OCI-M2 (cell line): ENCODE results near the gene RBM19.

Experiments
- DNase-seq: peaks from one replicate; lab custom pipeline; 2025; ENCODE audit not compliant: unreplicated experiment; lab: John Stamatoyannopoulos, UW

RBM19 gene

GRCh38 chr12:113788020-113788856 lies 177.9 kb downstream of the RBM19 start:
- DNase-seq, result no peak

DNA sequence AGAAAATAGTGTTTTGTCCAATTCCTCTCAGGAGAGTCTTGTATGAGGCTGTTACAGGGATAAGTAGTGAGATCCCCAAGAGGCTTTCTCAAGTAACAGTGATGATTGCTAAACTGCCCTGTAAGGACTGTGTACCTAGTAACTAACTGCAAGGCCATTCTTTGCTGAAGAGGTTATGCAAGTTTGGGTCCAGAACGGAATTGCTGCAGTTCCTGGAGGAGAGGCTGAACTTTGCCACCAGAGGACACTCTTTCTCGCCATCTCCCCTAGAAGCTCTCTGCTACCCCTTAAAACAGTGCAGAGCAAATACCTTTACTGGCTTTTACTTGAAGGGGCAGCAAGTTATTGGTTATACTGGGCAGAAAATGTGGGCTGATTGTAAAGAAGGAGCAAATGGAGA lies 180.0 kb downstream of the RBM19 start:
- no peak for DNase-seq

DNA sequence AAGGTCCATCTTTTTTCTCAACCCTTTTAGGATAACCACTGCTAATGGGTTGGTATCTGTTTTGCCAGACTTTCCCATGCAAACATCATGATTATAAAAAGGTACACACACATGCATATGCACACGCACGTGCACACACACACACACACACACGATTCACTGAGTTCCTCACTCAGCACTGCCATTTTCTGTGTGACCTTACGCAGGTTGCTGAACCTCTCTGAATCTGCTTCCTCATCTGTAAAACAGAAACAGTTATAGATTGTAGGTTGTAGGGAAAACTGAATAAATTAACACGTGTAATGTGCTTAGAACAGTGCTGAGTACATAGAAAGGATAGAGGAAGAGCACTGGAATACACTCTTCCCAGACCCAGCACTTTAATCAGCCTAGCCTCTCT lies 182.3 kb downstream of the RBM19 start:
- no peak for DNase-seq

- no peak for DNase-seq
Observed at GRCh38 chr12:113782873-113783272, 183.3 kb downstream of the RBM19 start.

GRCh38 chr12:113781415-113782198 lies 184.5 kb downstream of the RBM19 start:
- no peak for DNase-seq

GRCh38 chr12:113779774-113780173 lies 186.4 kb downstream of the RBM19 start:
- no peak for DNase-seq

GRCh38 chr12:113778432-113779132 lies 187.5 kb downstream of the RBM19 start:
- DNase-seq, result no peak

DNA sequence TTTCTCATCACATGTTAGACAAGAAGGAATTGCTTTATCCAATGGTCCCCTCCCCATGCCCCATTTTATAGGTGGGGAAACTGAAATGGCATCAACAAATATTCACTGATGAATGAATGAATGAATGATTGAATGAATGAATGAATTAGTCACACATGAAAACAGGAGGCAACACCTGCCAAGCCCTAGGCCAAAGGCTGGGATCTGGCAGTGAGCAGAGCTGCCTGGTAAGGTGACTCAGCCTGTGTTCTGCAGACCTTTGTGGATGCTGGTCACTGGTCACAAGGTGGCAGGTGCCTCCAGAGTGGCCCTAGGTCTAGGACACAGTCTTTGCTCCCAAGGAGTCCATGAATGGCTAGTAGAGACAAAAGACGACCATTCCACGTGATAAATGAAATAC lies 188.4 kb downstream of the RBM19 start:
- no peak for DNase-seq

GRCh38 chr12:113776536-113776935 lies 189.6 kb downstream of the RBM19 start:
- DNase-seq, result no peak

DNA sequence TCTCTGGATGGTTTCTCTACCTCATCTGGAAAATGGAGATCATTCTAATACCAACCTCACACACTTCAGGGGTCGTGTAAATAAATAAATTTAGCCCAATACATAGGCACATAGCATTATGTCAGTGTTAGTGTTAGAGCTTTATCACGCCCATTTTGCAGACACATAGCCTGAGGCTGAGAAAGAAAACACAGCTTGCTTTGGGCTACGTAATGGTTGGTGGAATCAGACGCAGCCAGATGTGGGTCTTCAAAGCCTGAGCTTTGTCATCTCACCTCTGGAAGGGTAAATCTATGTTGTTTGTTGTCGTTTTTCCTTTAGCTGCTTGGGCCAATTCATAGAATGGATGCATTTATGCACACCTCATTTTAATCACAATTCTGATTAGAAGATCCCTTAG lies 191.6 kb downstream of the RBM19 start:
- DNase-seq, result no peak

DNA sequence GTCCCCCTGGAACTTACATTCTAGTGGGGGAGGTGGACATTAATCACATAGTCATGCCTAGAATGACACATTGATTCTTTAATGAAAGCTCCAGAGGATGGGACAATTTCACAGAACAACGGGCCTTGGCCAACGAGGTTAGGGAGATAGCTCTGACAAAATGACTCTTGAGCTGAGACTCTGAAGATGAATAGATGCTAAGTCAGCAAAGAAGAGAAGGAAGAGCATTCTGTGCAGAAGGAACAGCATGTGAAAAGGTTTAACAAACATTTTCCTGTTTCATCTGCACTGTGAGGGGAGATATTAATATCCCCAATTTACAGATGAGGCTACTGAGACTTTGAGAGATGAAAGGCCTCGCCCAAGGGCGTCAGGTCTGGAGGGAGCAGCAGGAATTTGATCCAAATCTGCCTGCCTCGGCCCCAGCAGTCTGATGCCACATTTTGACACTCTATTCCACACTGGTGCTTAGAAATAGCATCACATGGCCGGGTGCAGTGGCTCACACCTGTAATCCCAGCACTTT lies 193.6 kb downstream of the RBM19 start:
- no peak for DNase-seq

DNA sequence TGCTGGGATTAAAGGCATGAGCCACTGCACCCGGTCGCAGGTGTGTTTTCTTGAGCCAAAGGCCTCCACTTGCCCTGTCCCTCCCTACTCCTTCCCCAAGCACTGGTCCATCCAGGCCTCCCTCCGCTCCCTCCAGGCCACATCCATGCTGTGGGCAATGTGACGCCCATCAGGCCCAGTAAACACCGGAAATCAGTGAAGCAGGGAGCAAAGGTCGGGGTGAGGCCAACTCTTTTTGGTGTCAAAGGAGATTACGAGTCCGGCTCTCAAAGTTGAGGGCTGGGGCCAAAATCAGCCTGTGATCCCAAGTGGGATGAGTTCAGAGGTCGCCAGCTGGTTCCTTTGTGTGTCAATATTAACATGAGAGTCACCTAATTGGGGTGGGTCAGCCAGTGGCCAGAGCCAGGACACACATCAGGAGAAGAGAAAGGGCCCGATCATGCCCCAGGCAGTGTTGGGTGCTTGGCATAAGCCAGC lies 195.7 kb downstream of the RBM19 start:
- DNase-seq, result no peak

- no peak for DNase-seq
Observed at GRCh38 chr12:113769305-113769704, 196.8 kb downstream of the RBM19 start.

GRCh38 chr12:113768850-113769249 lies 197.3 kb downstream of the RBM19 start:
- no peak for DNase-seq

- no peak for DNase-seq
Observed at GRCh38 chr12:113766879-113767878, 198.9 kb downstream of the RBM19 start.
